Stomach (tissue), 9 donors: ENCODE results near the gene KRT6C. TPM values are rescaled to one million over a fixed set of nuclear protein-coding genes. Genes with fewer than 3 reads are reported as not detected.

Experiments
- DNase-seq, 2 donors: peaks; one replicate each; pipeline versions ENCODE4 v3.0.0 to v3.0.0-alpha.2; 2013 to 2019
- H3K27ac ChIP-seq, 5 donors: fragments of 200-600 bp in 4 of 5; sonication (generic) in 4 of 5; one replicate each; pipeline ENCODE4 v1.5.1; 2013 to 2019; ENCODE audit warnings: mild to moderate bottlenecking in 1 of 5, moderate library complexity in 1 of 5
- H3K27me3 ChIP-seq, 3 donors: fragments of 200-600 bp; sonication (generic); one replicate each; pipeline ENCODE4 v1.5.1; 2017 to 2019; ENCODE audit warnings: mixed run types in 1 of 3
- H3K36me3 ChIP-seq, 4 donors: fragments of 200-600 bp; sonication (generic); 1 replicate in 3 of 4; 2 replicates in 1 of 4; pipeline ENCODE4 v1.5.1; 2016 to 2019
- H3K4me1 ChIP-seq, 4 donors: fragments of 200-600 bp; sonication (generic); one replicate each; pipeline ENCODE4 v1.5.1; 2016 to 2019
- H3K4me3 ChIP-seq, 4 donors: fragments of 200-600 bp; sonication (generic) in 3 of 4; one replicate each; pipeline ENCODE4 v1.5.1; 2016 to 2019; ENCODE audit warnings: mild to moderate bottlenecking in 1 of 4
- H3K9me3 ChIP-seq, 4 donors: fragments of 200-600 bp; sonication (generic); one replicate each; pipeline ENCODE4 v1.5.1; 2016 to 2019
- CTCF ChIP-seq, 7 experiments: fragments of 450-650 bp in 4 of 7; fragments of 200-600 bp in 3 of 7; sonication (generic) in 3 of 7; IDR thresholded peaks; one replicate each; pipeline ENCODE4 v1.5.1; 2016 to 2019; ENCODE audit warnings: antibody characterized with exemption in 7 of 7, control low read depth in 2 of 7, mild to moderate bottlenecking in 1 of 7
- EP300 ChIP-seq: sonication (generic); formaldehyde crosslinking; IDR thresholded peaks from one replicate; pipeline ENCODE4 v1.6.1; 2017; ENCODE audit warnings: antibody characterized with exemption
- POLR2A ChIP-seq, 4 donors: fragments of 450-650 bp; IDR thresholded peaks; one replicate each; pipeline ENCODE4 v1.6.1; 2016; ENCODE audit warnings: antibody characterized with exemption in 4 of 4, control low read depth in 2 of 4, mild to moderate bottlenecking in 1 of 4, moderate library complexity in 1 of 4
- POLR2AphosphoS5 ChIP-seq, 3 donors: sonication (generic); formaldehyde crosslinking; IDR thresholded peaks; one replicate each; pipeline ENCODE4 v1.6.1; 2016; ENCODE audit warnings: antibody characterized with exemption in 3 of 3
- WGBS, 5 donors: extraction: QIAGEN DNeasy Blood & Tissue Kit in 3 of 5; methylation state at CpG; one replicate each; pipeline versions ENCODE4 v1.1.5 to v1.1.7; 2013 to 2018; 5-methylcytosine and 5-hydroxymethylcytosine counted together
- intact Hi-C: fragments of 100-400 bp; cut with DNase I; formaldehyde crosslinking; loops from one replicate; pipeline ENCODE4 v1.15.1; 2023; ENCODE audit warnings: low total_unique reads
- polyA plus RNA-seq, 3 donors: library from polyadenylated mRNA; stranded (reverse); fragments of 200-250 nt; gene quantifications; one replicate each; pipeline ENCODE4 v1.2.3, GENCODE V29; 2013
- total RNA-seq, 5 donors: library from RNA; depleted of rRNA; stranded (reverse); fragments of >200 nt; gene quantifications; one replicate each; pipeline versions ENCODE4 v1.1.0 to v1.2.3, GENCODE V29; 2014 to 2016
- donor health status: healthy with polysubstance abuse.
- donor health status: Bipolar disorder and iron deficiency.
- donor health status: healthy.

KRT6C gene
- total and polyA plus RNA-seq, 8 donors: 0.31 to 12.4 (median 0.43) TPM; not detected in 5

DNA sequence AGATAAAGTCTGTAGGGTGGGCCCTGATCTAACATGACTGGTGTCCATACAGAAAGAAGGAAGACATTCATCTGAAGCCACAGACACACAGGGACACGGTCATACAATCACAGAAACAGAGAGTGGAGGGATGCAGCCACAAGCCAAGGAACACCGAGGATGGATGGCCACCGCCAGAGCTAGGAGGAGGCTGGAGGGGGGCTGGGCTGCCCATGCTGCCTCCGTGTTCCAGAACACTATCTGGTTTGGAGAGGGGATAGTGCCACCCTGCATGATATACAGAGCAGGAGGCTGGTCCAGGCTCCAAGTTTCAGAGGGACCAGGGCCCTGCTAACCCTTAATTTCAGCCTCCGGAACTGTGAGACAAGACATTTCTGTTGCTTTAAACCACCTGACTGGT lies 48.1 kb downstream of the KRT6C start:
- peaks cover 0 to 16% (median 5%) of the 10 kb centered on the region in 4 donors for H3K4me1 ChIP-seq
- no peak for DNase-seq
- 79 to 89% (median 87%) methylated on average over 5 of the region's 5 CpGs for WGBS, 5 donors
- H3K9me3 ChIP-seq: no peaks in the 10 kb centered on the region
- peaks cover 0 to 5% (median 0%) of the 10 kb centered on the region in 3 donors for H3K27me3 ChIP-seq
- no peak overlapping the region for H3K4me3 ChIP-seq
- H3K36me3 ChIP-seq: no peaks in the 10 kb centered on the region
- no peak overlapping the region for H3K27ac ChIP-seq
- TF ChIP-seq POLR2AphosphoS5 (IDR thresholded peaks at IDR 0.05) (no peak), POLR2A (IDR thresholded peaks at IDR 0.05) (no peak), EP300 (no peak)
- intact Hi-C loops: no loop called here

GRCh38 chr12:52423661-52424500 lies 49.7 kb downstream of the KRT6C start:
- intact Hi-C loops: no loop called here
- WGBS, 5 donors: 47 to 66% (median 65%) methylated on average over 11 of the region's 11 CpGs
- peak in 1 of 2 donors; percentile 62 for DNase-seq
- H3K9me3 ChIP-seq: no peaks in the 10 kb centered on the region
- no peak overlapping the region for H3K4me3 ChIP-seq
- H3K4me1 ChIP-seq: peaks cover 0 to 16% (median 5%) of the 10 kb centered on the region in 4 donors
- peak overlapping the region in 2 of 5 donors; percentile 55 to 79 for H3K27ac ChIP-seq
- peaks cover 0 to 5% (median 0%) of the 10 kb centered on the region in 3 donors for H3K27me3 ChIP-seq
- H3K36me3 ChIP-seq: no peaks in the 10 kb centered on the region
- TF ChIP-seq POLR2A (IDR thresholded peaks at IDR 0.05) (no peak), CTCF (IDR thresholded peaks at IDR 0.05) (no peak), EP300 (no peak), POLR2AphosphoS5 (IDR thresholded peaks at IDR 0.05) (no peak)

- Histone ChIP-seq H3K27me3 (peaks cover 0 to 5% (median 0%) of the 10 kb centered on the region in 3 donors), H3K27ac (peak overlapping the region in 2 of 5 donors; percentile 55 to 79), H3K9me3 (no peaks in the 10 kb centered on the region), H3K36me3 (no peaks in the 10 kb centered on the region), H3K4me1 (peaks cover 0 to 16% (median 5%) of the 10 kb centered on the region in 4 donors), H3K4me3 (no peak overlapping the region)
- intact Hi-C loops: no loop called here
- no peak for DNase-seq
- no peak for TF ChIP-seq POLR2A (IDR thresholded peaks at IDR 0.05)
- no peak for TF ChIP-seq EP300
- TF ChIP-seq CTCF (IDR thresholded peaks at IDR 0.05): no peak
- TF ChIP-seq POLR2AphosphoS5 (IDR thresholded peaks at IDR 0.05): no peak
- WGBS, 5 donors: 64 to 81% (median 78%) methylated on average over 6 of the region's 6 CpGs
These were observed 50.6 kb downstream of the KRT6C start for GRCh38 chr12:52423035-52423434.

DNA sequence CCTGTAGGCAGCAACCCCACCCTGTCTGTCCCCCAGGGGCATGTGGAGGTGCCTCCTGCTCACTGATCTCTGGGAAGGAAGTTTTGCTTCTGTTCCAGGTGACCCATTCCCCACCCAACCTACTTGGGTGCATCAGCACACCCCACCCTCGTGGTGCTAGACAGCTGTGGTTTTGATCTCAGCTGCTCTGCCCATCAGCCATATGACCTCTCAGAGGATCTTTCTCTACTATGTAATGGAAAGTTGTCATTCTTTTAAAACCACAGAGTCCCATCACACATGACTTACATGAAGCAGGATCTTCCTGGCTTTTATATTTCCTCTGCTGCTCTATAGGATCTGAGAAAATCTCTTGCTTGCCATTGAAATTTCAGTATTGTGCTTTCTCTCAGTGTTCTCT lies 53.9 kb downstream of the KRT6C start:
- intact Hi-C loops: no loop called here
- no peak overlapping the region for H3K27ac ChIP-seq
- 46 to 65% (median 62%) methylated on average over 1 of the region's 1 CpG for WGBS, 5 donors
- H3K9me3 ChIP-seq: no peaks in the 10 kb centered on the region
- TF ChIP-seq POLR2AphosphoS5 (IDR thresholded peaks at IDR 0.05) (no peak), CTCF (IDR thresholded peaks at IDR 0.05) (no peak), POLR2A (IDR thresholded peaks at IDR 0.05) (no peak), EP300 (no peak)
- H3K36me3 ChIP-seq: no peaks in the 10 kb centered on the region
- H3K4me1 ChIP-seq: peaks cover 0 to 32% (median 12%) of the 10 kb centered on the region in 4 donors
- no peak overlapping the region for H3K4me3 ChIP-seq
- no peak for DNase-seq
- H3K27me3 ChIP-seq: peaks cover 0 to 5% (median 0%) of the 10 kb centered on the region in 3 donors
